ENCODE data around the gene ASAP2.

The ASAP2 gene

DNA sequence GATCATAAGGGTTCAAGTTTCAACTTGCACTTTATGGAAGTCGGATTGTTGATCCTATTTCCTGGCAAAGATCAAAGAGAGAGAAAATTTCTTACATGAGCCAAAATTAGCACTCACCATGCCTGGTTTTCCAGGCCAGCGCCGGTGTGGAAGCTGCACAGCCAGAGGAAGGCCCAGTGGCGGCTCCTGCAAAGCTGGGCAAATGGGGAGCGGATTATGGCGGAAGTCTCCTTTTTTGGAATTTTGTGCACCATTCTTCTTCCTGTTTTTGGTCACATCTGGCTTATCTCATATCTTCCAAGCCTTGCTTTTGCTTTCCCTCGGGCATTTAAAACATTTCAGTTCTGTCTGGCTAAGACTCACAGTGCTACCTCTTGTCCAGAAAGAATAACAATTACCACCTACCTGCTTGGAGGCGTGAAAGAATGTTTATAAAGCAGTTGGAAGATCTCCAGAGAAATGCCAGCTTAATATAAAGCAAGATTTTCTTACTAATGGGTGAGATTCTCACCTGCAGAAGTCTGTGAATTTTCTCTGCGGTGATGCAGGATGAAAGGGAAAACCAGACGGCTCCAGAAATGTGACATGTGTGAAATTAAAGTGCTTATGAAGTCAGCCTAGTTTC, 94.3 kb downstream of the ASAP2 start:
- no peak for DNase-seq

DNA sequence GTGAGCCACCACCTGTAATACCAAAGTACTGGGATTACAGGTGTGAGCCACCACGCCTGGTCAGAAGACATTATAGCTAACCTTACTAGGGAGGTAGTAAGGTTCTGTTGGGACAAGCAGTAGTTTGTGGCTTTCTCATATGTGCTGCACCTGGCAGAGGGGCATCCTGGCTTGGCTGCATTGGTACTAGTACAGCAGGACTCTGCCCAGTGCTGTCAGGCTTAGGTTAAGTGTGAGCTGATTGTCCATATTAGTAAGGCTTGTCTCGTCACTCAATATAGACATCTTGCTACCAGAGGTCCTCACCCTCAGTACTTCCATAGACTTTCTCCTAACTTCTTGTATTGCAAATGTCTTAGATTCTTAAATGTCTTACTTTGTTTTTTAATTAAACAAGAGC, 96.1 kb downstream of the ASAP2 start:
- DNase-seq, result no peak

GRCh38 chr2:9303528-9304225, 97.1 kb downstream of the ASAP2 start:
- DNase-seq, result no peak

DNA sequence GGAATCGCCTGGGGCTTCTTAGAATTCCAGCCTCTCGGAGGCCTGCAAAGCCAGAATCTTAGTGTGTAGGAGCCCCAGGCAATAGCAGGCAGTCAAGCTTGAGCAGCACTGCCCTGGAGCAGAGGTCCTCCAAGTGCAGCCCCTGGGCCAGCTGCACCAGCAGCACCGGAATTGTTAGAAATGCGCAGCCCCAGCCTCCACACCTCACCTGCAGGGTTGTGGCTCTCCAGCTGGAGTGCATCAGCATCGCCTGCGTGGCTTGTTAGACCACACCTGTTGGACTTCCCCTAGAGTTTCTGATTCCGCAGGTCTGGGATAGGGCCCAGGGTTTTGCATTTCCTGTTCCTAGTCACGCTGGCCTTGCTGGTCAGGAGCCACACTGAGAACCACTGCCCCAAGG, 100.3 kb downstream of the ASAP2 start:
- no peak for DNase-seq

DNA sequence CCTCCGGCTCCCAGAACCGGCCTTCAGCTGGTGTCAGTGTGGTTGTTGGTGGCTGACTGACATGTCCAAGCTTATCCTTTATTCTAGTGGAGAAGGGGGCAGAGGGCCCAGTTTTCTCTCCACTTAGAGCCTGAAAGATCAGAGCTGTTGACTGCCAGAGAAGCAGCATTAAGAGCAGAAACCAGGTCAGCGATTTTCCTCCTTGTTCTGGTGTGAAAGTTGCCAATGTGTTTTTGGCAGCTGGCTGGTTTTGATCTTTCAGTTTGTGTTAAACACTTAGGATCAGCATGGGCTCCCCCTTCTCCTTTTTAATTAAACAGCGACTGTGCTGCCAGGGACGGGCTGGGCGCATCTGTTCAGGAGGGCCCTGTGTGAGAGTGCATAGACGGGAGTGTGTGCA, 100.9 kb downstream of the ASAP2 start:
- DNase-seq, result no peak

GRCh38 chr2:9308186-9308955, 101.8 kb downstream of the ASAP2 start:
- no peak for DNase-seq

DNA sequence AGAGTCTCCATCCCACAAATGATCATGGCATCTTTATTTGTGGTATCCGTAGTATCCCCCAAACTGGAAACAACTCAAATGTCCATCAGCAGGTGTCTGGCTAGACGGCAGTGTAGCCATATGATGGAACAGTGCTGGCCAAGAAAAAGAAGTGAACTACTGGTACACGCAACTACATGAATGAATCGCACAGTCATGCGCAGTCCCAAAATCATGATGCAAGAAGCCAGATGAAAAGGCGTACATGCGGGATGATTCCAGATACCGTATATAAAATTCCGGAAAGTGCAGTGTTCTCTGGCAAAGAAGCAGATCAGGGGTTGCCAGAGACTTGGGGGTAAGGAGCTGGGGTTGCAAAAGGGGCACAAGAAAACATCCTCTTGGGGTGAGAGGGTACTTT, 102.5 kb downstream of the ASAP2 start:
- DNase-seq, result no peak

DNA sequence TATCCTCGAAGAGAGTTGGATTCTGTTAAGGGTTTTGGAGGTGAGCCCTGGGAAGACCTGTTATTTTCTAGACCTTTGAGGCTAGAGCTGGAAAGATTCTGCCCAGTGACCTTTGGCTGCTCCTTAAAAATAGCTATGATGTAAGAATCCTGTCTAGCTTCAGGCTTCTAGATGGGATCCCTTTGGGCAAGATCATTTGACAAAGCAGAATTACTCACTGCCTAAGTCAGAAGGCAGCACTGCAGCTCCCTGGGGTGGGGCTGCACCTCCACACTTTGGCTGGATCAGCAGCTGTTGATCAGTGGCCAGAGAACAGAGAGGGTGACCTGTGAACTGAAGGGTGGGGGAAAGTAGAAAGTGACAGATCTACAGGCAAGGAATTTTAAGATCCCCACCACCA, 103.8 kb downstream of the ASAP2 start:
- DNase-seq, result no peak

DNA sequence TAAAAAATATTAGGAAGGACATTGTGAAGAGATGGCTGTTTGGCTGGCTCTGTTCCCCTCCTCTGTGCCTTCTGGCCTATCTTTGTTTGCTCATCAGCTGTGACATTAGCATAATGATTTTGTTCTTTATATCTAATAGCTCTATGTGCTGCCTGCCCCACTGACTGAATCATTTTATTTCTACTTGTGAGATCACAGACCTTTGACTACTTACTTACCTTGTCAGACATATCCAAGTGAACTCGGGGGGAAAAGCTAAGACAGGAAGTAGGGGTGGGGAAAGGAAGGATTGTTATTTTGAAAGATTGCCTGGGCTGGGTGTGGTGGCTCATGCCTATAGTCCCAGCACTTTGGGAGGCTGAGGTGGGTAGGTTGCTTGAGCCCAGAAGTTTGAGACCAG, 104.2 kb downstream of the ASAP2 start:
- DNase-seq, result no peak

- DNase-seq, result no peak
Observed at GRCh38 chr2:9311488-9311887, 104.9 kb downstream of the ASAP2 start.

GRCh38 chr2:9312591-9312990, 106.0 kb downstream of the ASAP2 start:
- DNase-seq, result no peak

GRCh38 chr2:9313443-9313842, 106.8 kb downstream of the ASAP2 start:
- no peak for DNase-seq

DNA sequence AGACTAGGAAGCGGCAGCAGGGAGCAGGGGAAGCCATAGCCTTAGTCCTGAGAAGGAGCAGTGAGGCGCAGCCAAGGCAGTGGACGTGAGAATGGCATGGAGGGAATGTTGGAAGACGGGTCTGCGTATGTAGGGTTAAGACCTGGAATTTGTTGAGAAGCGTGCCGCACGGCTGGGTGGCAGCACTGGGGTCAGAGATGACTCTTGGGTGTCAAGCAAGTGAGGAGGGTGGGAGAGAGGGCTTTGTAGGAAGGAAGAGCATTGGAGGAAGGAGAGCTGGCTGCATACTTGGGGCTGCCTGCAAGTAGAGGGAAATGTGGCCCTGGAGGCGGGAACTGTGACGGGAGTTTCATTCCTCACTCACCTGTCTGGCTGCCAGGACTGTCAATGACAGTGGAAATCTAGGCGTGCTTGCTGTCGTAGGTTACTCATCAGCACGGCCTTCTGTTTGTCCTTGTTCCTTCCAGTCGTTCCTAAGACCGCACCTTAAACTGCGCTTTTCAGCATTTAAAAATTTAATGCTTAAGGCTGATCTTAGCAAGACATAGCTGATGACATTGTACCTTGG, 108.8 kb downstream of the ASAP2 start:
- no peak for DNase-seq

DNA sequence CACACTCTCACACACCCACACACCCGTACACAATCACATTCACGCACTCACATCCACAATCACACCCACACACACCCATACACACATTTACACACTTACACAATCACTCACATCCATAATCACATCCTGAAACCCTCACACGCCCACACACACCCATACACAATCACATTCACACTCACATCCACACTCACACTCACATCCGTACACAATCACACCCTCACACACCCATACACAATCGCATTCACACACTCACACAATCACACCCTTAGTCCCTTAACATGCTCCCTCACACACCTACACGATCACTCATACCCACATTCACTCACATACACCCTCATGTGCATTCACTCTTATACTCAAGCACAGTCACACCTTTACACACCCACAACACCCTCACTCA, 110.9 kb downstream of the ASAP2 start:
- DNase-seq, result no peak

DNA sequence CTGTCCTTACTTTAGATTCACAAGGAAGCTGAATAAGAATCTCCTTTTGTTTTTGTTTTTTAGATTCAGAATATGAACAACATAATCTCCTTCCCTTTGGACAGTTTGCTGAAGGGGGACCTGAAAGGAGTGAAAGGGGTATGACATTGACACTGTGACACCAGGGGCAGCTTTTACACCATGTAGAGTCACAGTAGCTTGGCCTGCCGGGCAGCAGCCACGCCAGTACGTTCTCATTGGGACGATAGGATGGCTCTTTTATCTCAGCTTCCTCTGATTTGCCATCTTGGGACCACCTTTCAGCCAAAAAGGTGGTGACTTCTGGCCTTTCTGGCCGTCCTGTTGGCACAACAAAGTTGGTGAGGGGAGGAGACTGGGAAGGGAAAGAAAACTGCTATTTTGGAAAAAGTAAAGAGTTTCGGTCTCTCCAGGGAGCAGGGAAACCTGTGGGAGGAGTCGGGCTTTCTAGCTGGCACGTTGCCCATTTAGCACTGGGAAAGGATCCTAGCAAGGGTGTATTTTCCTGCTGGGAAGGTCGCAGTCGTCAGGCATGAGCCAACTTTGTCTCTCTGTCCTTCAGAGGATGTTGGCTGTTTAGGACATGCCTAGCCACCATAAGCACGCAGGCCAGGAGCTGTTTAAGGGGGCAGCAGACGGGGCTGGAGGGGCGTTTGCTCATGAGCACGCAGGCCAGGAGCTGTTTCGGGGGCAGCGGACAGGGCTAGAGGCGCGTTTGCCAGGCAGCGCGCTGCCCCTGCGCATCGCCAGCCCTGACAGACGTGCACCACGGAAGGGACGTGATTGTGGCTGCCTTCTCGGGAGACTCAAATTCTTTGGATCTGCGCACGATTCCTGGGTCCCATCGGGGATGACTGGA, 112.1 kb downstream of the ASAP2 start:
- peak; percentile 27 for DNase-seq

DNA sequence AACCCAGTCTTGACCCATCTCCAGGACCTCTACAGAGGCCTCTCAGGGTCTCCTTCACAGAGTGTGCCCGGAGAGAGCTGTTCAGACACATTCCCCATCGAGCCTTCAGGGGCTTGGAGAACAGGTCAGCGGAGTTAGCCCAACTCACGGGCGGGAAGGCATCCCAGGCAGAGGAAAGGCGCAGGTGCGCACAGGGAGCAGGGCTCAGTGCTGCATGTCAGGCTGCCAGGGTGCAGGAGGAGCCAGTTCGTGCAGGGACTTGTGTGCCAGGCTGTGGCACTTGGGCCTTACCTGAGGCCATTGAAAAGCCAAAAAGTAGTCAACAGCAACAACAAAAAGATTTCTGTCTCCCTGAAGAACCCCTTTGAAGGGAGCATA, 112.7 kb downstream of the ASAP2 start:
- no peak for DNase-seq

DNA sequence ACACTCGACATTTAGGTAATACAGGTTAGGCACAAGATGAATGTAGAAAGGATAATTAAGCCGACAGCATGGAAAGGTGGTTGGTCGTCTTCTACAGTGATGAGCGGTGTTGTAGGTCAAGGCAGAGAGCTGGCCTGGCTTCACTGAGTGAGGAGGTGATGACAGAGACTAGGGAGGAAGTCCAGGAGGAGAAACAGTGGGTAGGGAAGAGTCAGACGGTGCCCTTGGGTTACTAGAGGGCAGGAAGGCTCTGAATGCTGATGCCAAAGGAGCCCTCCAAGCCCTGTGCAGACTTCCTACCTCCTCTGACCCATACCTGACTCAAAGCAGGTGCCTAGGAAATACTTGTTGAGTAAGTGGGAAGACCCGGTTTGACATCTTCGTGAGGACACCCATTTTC, 116.0 kb downstream of the ASAP2 start:
- no peak for DNase-seq

- DNase-seq, result no peak
Observed at GRCh38 chr2:9325428-9325827, 118.8 kb downstream of the ASAP2 start.

DNA sequence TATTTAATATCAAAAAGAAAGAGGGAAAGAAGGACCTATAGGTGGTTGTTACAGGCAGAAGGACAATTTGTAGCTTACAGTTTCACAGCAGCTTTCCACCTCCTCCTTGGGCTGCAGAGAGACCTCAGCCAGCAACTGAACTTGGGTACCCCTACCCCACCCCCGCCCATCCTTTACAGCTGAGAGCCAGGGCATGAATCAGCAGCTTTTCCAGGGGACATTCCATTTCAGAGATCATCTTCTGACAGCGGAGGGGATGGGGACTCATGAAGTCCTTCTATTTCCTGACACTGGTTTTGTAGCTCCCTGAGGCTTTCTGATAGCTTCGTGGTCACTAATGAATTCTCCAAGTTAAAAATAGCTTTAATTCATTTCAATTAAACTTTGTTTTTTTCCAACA, 120.4 kb downstream of the ASAP2 start:
- DNase-seq, result no peak

- DNase-seq, result no peak
Observed at GRCh38 chr2:9327873-9328352, 121.3 kb downstream of the ASAP2 start.

DNA sequence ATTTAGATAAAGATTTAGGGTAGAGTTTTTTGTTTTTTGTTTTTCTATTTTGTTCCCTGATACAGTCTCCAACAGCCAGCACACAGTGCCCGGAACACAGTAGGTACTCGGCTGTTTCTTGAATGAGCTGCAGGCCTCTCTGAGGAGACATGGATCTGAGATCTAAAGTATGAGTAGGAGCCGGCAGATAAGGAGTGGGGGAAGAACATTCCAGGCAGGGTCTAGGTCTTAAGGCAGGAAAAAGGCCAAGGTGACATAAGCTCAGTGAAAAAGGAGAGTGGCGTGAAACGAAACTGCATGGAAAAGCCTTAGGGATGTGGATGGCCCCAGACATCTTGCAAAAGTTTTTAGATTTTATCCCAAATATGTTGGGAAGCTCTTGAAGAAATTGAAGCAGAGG, 122.3 kb downstream of the ASAP2 start:
- DNase-seq, result no peak

GRCh38 chr2:9329497-9329896, 122.9 kb downstream of the ASAP2 start:
- no peak for DNase-seq

All from NCI-H2171 (cell line).